ENCODE results near the gene SGIP1.
A peak's percentile ranks its signal among the peaks of the same experiment; 100 is the strongest.

Gene SGIP1

DNA sequence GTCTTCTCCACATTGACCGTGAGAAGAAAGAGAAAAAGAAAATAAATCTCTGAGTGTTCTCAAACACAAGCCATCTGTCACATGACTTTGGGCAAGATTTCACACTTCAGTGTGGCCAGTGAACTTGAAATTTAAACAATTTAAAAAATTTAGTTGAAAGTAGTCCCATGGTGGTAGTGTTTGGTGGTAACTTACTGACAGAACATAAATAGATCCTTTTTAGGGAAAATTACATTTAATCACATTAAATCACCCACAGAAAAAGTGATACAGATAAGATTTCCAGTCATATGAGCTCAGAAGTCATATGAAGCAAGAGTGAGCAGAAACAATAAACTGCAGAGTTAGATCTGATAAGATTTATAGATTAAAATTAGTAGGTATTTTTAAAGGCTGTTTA is 31.9 kb upstream of the SGIP1 start:
- no peaks in the 10 kb centered on the region for H3K4me1 ChIP-seq (ENCODE audit: control insufficient read depth, low read length)
- H3K79me2 ChIP-seq (ENCODE audit: control insufficient read depth, low read length): no peaks in the 10 kb centered on the region
- no peaks in the 10 kb centered on the region for H4K20me1 ChIP-seq (ENCODE audit: control insufficient read depth, insufficient read depth, low read depth, low read length)
- H3F3A ChIP-seq (ENCODE audit: control insufficient read depth, insufficient read depth): no peaks in the 10 kb centered on the region
- TF ChIP-seq, protein P1, sequence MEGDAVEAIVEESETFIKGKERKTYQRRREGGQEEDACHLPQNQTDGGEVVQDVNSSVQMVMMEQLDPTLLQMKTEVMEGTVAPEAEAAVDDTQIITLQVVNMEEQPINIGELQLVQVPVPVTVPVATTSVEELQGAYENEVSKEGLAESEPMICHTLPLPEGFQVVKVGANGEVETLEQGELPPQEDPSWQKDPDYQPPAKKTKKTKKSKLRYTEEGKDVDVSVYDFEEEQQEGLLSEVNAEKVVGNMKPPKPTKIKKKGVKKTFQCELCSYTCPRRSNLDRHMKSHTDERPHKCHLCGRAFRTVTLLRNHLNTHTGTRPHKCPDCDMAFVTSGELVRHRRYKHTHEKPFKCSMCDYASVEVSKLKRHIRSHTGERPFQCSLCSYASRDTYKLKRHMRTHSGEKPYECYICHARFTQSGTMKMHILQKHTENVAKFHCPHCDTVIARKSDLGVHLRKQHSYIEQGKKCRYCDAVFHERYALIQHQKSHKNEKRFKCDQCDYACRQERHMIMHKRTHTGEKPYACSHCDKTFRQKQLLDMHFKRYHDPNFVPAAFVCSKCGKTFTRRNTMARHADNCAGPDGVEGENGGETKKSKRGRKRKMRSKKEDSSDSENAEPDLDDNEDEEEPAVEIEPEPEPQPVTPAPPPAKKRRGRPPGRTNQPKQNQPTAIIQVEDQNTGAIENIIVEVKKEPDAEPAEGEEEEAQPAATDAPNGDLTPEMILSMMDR (IDR thresholded peaks at IDR 0.05; ENCODE audit: low read depth, low read length, poor library complexity, severe bottlenecking): no peak
- TF ChIP-seq EZH2phosphoT487 (IDR thresholded peaks at IDR 0.05; ENCODE audit: borderline replicate concordance, low read length): no peak
- no peaks in the 10 kb centered on the region for H3K9me3 ChIP-seq (ENCODE audit: control insufficient read depth, insufficient read depth, low read length)
- no peak overlapping the region for H3K4me2 ChIP-seq (ENCODE audit: low read length)
- H3K27ac ChIP-seq (ENCODE audit: low read depth, low read length): no peak overlapping the region
- no peaks in the 10 kb centered on the region for H3K9me2 ChIP-seq (replicated peaks; ENCODE audit: control insufficient read depth, low read length)
- H3K4me3 ChIP-seq (ENCODE audit: low read length): no peak overlapping the region
- H3K27me3 ChIP-seq (ENCODE audit: control insufficient read depth, low read length): 0 out of 2 replicates have a peak, but pooled peaks cover 3% of the 10 kb centered on the region
- H3K36me3 ChIP-seq (ENCODE audit: control insufficient read depth, low read length): no peaks in the 10 kb centered on the region

DNA sequence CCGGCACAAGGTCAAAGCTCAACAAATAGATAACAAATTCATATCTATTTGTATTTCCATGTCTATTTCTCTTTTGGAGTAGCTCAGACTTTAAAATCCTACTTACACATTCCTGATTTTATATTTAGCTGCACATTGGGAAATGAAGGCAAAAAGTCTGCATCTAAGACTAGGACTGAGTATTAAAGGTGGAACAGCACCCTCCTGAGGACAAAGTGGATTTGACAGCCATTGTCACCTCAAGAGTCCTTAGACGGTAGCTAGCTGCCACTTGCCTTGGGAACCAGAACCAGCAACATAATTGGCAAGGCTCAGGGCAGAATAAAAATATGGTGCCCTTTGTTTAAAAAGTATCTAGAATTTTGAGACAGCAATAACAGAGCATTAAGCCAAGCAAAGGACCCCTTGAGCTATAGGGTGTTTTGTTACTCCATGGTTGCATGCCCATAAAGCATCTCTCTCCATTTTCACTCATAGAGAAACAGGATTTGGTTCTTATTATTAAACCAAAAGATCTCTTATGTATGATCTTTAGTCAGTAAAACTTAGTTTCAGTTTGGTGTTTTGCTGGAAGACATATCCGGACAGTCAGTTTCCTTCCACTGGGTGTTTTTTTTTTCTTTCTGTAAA is 30.0 kb upstream of the SGIP1 start:
- no peaks in the 10 kb centered on the region for H3K9me2 ChIP-seq (replicated peaks; ENCODE audit: control insufficient read depth, low read length)
- H3F3A ChIP-seq (ENCODE audit: control insufficient read depth, insufficient read depth): no peaks in the 10 kb centered on the region
- H3K27me3 ChIP-seq (ENCODE audit: control insufficient read depth, low read length): 0 out of 2 replicates have a peak, but pooled peaks cover 7% of the 10 kb centered on the region
- no peak overlapping the region for H3K4me3 ChIP-seq (ENCODE audit: low read length)
- H3K79me2 ChIP-seq (ENCODE audit: control insufficient read depth, low read length): no peaks in the 10 kb centered on the region
- H3K4me1 ChIP-seq (ENCODE audit: control insufficient read depth, low read length): no peaks in the 10 kb centered on the region
- H3K36me3 ChIP-seq (ENCODE audit: control insufficient read depth, low read length): no peaks in the 10 kb centered on the region
- no peaks in the 10 kb centered on the region for H4K20me1 ChIP-seq (ENCODE audit: control insufficient read depth, insufficient read depth, low read depth, low read length)
- H3K9me3 ChIP-seq (ENCODE audit: control insufficient read depth, insufficient read depth, low read length): no peaks in the 10 kb centered on the region
- no peak overlapping the region for H3K4me2 ChIP-seq (ENCODE audit: low read length)
- TF ChIP-seq, protein P1 (IDR thresholded peaks at IDR 0.05; ENCODE audit: low read depth, low read length, poor library complexity, severe bottlenecking): peak; percentile 82
- no peak for TF ChIP-seq EZH2phosphoT487 (IDR thresholded peaks at IDR 0.05; ENCODE audit: borderline replicate concordance, low read length)
- no peak overlapping the region for H3K27ac ChIP-seq (ENCODE audit: low read depth, low read length)

DNA sequence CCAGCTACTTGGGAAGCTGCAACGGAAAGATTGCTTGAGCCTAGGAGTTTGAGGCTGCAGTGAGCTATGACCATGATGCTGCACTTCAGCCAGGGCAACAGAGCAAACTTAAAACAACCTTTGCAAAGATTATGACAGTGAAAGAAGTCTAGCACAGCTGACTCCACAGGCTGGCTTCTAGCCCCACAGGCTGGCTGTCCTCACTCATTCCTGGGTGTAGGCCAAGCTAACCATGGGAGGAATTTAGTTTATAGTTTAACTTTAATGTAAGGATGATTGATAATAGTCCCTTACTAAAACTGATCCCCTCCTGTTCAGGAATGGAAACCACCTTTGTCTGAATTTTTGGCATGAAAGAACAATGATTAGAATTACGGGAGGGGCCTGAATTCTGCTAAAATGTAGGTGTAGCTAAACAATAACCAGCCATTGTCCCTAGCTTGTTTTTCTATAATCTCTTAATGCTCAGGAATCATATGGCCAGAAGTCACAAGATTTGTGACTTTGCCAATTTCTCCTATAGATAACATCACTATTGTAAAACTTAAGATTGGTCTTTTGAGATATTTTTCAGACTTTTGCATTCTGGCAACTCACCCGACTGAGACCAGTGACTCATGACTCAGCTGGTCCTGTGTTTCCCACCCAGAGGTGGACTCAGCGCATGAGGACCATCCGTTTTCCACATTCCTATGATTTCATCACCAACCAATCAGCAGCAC is 28.1 kb upstream of the SGIP1 start:
- H4K20me1 ChIP-seq (ENCODE audit: control insufficient read depth, insufficient read depth, low read depth, low read length): no peaks in the 10 kb centered on the region

More for the DNA sequence above, 28.1 kb upstream of the SGIP1 start:
- Histone ChIP-seq H3K4me2 (ENCODE audit: low read length) (no peak overlapping the region), H3K36me3 (ENCODE audit: control insufficient read depth, low read length) (no peaks in the 10 kb centered on the region), H3K79me2 (ENCODE audit: control insufficient read depth, low read length) (no peaks in the 10 kb centered on the region), H3K27ac (ENCODE audit: low read depth, low read length) (no peak overlapping the region), H3K27me3 (ENCODE audit: control insufficient read depth, low read length) (0 out of 2 replicates have a peak, but pooled peaks cover 7% of the 10 kb centered on the region), H3K4me1 (ENCODE audit: control insufficient read depth, low read length) (no peaks in the 10 kb centered on the region), H3K9me2 (replicated peaks; ENCODE audit: control insufficient read depth, low read length) (no peaks in the 10 kb centered on the region), H3K9me3 (ENCODE audit: control insufficient read depth, insufficient read depth, low read length) (no peaks in the 10 kb centered on the region), H3F3A (ENCODE audit: control insufficient read depth, insufficient read depth) (no peaks in the 10 kb centered on the region), H3K4me3 (ENCODE audit: low read length) (no peak overlapping the region)
- TF ChIP-seq EZH2phosphoT487 (IDR thresholded peaks at IDR 0.05; ENCODE audit: borderline replicate concordance, low read length): no peak
- TF ChIP-seq, protein P1 (IDR thresholded peaks at IDR 0.05; ENCODE audit: low read depth, low read length, poor library complexity, severe bottlenecking): no peak

All from DOHH2 (cell line).